ENCODE data around the gene DDIT4.

DNA sequence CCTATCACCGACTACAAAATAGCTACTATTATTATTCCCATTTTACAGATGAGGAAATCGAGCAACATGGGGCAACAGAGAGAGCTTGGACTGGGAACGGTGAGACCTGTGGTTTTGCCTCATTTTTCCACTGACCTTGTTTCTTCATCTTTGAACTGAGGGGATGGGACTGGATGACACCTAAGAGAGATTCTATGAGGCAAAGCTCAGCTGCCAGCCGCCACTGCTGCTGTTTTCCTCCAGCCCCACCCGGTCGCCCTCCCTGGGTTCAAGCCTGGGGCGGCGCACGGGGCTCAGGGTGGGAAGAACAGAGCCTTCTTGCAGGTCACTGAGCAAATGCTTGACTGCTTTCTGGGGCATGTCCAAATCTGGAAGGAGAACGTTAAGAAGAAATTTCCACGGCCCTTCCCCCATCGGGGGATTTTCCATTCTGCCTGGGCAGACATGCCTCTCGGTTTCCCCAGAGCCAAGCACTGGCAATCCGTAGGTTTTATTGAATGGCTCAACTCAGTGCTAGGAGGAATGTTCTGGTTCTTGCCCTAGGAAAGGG, 12.3 kb downstream of the DDIT4 start:
- TF ChIP-seq, protein P1, sequence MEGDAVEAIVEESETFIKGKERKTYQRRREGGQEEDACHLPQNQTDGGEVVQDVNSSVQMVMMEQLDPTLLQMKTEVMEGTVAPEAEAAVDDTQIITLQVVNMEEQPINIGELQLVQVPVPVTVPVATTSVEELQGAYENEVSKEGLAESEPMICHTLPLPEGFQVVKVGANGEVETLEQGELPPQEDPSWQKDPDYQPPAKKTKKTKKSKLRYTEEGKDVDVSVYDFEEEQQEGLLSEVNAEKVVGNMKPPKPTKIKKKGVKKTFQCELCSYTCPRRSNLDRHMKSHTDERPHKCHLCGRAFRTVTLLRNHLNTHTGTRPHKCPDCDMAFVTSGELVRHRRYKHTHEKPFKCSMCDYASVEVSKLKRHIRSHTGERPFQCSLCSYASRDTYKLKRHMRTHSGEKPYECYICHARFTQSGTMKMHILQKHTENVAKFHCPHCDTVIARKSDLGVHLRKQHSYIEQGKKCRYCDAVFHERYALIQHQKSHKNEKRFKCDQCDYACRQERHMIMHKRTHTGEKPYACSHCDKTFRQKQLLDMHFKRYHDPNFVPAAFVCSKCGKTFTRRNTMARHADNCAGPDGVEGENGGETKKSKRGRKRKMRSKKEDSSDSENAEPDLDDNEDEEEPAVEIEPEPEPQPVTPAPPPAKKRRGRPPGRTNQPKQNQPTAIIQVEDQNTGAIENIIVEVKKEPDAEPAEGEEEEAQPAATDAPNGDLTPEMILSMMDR (IDR thresholded peaks at IDR 0.05) = no peak
- TF ChIP-seq POLR2A (IDR thresholded peaks at IDR 0.05) = no peak

Measured in lower leg skin (tissue), 3 donors.